Measurements from ENCODE around the gene BRD7. TPM values are rescaled to one million over a fixed set of nuclear protein-coding genes. Genes with fewer than 3 reads are reported as not detected.

The BRD7 gene
- total and polyA plus RNA-seq, 2 of the 13 experiments (the other 11 are each of a cell fraction or from before 2014, with no cell fraction given) = 82.3 to 149 TPM

DNA sequence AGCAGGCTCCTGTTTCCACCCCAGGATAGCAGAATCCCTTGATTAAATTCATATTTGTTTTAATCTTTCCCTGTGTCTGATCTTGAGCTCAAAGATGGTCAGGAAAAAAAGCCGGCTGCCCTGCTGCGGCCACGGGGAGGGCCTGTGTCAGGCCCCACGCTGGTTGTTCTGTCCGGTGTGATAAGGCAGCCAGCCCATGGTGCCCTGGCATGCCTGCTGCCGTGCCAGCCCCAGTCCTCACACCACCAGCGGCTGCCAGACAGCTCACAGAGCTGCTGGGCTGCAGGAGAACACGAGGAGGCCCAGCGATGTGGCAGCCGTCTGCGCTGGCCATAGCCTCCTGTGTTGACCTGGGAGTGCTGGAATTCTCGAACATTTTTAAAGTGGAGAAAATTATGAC is 34.7 kb upstream of the BRD7 start:
- no peak overlapping the region for H3K4me2 ChIP-seq (ENCODE audit: low read depth, low read length)
- H3K4me3 ChIP-seq (replicated peaks in 1 of 3; ENCODE audit: insufficient read depth in 1 of 3, low read depth in 2 of 3, low read length in 3 of 3) = no peak overlapping the region
- ChIA-PET POLR2A (no interaction called here), CTCF (ENCODE audit: low intra/inter-chr PET ratio, low total read pairs) (no interaction called here)
- no TSS peak for BruUV-seq (replicated peaks)
- in situ Hi-C loops (cut with HindIII; ENCODE audit: extremely low pct_ligation_motif_present, low pct_unique_long_range_greater_than_20kb) (no loop called here), intact Hi-C loops (cut with micrococcal nuclease; ENCODE audit: unreplicated experiment) (loop anchor here (5.0 kb wide), 1 partner anchor 34 kb away; no protein-coding TSS in a partner anchor)
- H3K27ac ChIP-seq (ENCODE audit: extremely low read length, insufficient read depth, low read length) = no peak overlapping the region
- FAIRE-seq (no peak), ATAC-seq (no peak; the same call in 2 of the 3 replicates), DNase-seq (ENCODE audit: low spot score) (no peak)
- H3K27me3 ChIP-seq (ENCODE audit: control insufficient read depth in 1 of 2, insufficient read depth in 2 of 2, low read length in 2 of 2) = peaks cover 5 to 34% of the 10 kb centered on the region in 2 experiments; a peak in 4 of 5 replicates
- H4K20me1 ChIP-seq (ENCODE audit: insufficient read depth, low read length) = no peaks in the 10 kb centered on the region
- 59% methylated on average over 11 of the region's 12 CpGs for WGBS (ENCODE audit: low lambda C conversion rate)
- no peaks in the 10 kb centered on the region for H3K79me2 ChIP-seq (ENCODE audit: insufficient read depth, low read length)
- TF ChIP-seq PITX1 (CRISPR knock-in tag; IDR thresholded peaks at IDR 0.05) = no peak
- no peaks in the 10 kb centered on the region for H3K36me3 ChIP-seq (replicated peaks in 1 of 2; ENCODE audit: control insufficient read depth in 1 of 2, insufficient read depth in 2 of 2, low read length in 2 of 2)
- 0 out of 2 replicates have a peak, but pooled peaks cover 7% of the 10 kb centered on the region for H3K4me1 ChIP-seq (ENCODE audit: insufficient read depth, low read length)
- H3K9me3 ChIP-seq (ENCODE audit: low read length) = no peaks in the 10 kb centered on the region
- no peak overlapping the region for H2AFZ ChIP-seq (ENCODE audit: low read length)
- H3K9ac ChIP-seq (ENCODE audit: insufficient read depth, low read depth, low read length) = no peak overlapping the region

- Histone ChIP-seq H3K27ac (ENCODE audit: extremely low read length, insufficient read depth, low read length) (no peak overlapping the region), H3K9ac (ENCODE audit: insufficient read depth, low read depth, low read length) (no peak overlapping the region), H2AFZ (ENCODE audit: low read length) (no peak overlapping the region), H3K9me3 (ENCODE audit: low read length) (no peaks in the 10 kb centered on the region), H3K27me3 (ENCODE audit: control insufficient read depth in 1 of 2, insufficient read depth in 2 of 2, low read length in 2 of 2) (peaks cover 5 to 38% of the 10 kb centered on the region in 2 experiments; a peak in 4 of 5 replicates), H3K4me2 (ENCODE audit: low read depth, low read length) (no peak overlapping the region), H3K79me2 (ENCODE audit: insufficient read depth, low read length) (no peaks in the 10 kb centered on the region), H4K20me1 (ENCODE audit: insufficient read depth, low read length) (no peaks in the 10 kb centered on the region), H3K36me3 (replicated peaks in 1 of 2; ENCODE audit: control insufficient read depth in 1 of 2, insufficient read depth in 2 of 2, low read length in 2 of 2) (no peaks in the 10 kb centered on the region), H3K4me3 (replicated peaks in 1 of 3; ENCODE audit: insufficient read depth in 1 of 3, low read depth in 2 of 3, low read length in 3 of 3) (no peak overlapping the region), H3K4me1 (ENCODE audit: insufficient read depth, low read length) (0 out of 2 replicates have a peak, but pooled peaks cover 7% of the 10 kb centered on the region)
- ChIA-PET CTCF (ENCODE audit: low intra/inter-chr PET ratio, low total read pairs) (no interaction called here), POLR2A (no interaction called here)
- DNase-seq (ENCODE audit: low spot score) (no peak), FAIRE-seq (no peak), ATAC-seq (peak; percentile 25)
- in situ Hi-C loops (cut with HindIII; ENCODE audit: extremely low pct_ligation_motif_present, low pct_unique_long_range_greater_than_20kb) (no loop called here), intact Hi-C loops (cut with micrococcal nuclease; ENCODE audit: unreplicated experiment) (loop anchor here (5.0 kb wide), 1 partner anchor 35 kb away; no protein-coding TSS in a partner anchor)
- no TSS peak for BruUV-seq (replicated peaks)
- 50% methylated on average over 9 of the region's 9 CpGs for WGBS (ENCODE audit: low lambda C conversion rate)
- TF ChIP-seq ZNF20 (CRISPR knock-in tag; IDR thresholded peaks at IDR 0.05) (no peak), TIGD3 (CRISPR knock-in tag; IDR thresholded peaks at IDR 0.05; ENCODE audit: borderline replicate concordance) (no peak), RFX5 (IDR thresholded peaks at IDR 0.05; ENCODE audit: low read depth, low read length) (no peak), RXRB (CRISPR knock-in tag; IDR thresholded peaks at IDR 0.05; ENCODE audit: borderline replicate concordance) (no peak), ZMYM3 (CRISPR knock-in tag; IDR thresholded peaks at IDR 0.05) (0 out of 2 replicates have a peak, but pooled peaks have one; percentile 22), TEF (CRISPR knock-in tag; IDR thresholded peaks at IDR 0.05) (no peak), NFRKB (IDR thresholded peaks at IDR 0.05) (no peak), ZNF136 (CRISPR knock-in tag; IDR thresholded peaks at IDR 0.05; ENCODE audit: low read depth) (no peak), SP2 (CRISPR knock-in tag; IDR thresholded peaks at IDR 0.05) (no peak), RERE (CRISPR knock-in tag; IDR thresholded peaks at IDR 0.05; ENCODE audit: low read depth) (no peak)
Observed at GRCh38 chr16:50402298-50402895, 33.6 kb upstream of the BRD7 start.

Measured in HepG2 (cell line).